ENCODE results near the gene TEX13D. TPM values are rescaled to one million over a fixed set of nuclear protein-coding genes. Genes with fewer than 3 reads are reported as not detected.

Gene TEX13D
- total and polyA plus RNA-seq, 2 of the 8 experiments (the other 6 are each of a cell fraction or from before 2014, with no cell fraction given) = 0.03 to 0.07 TPM

- Histone ChIP-seq H3K18ac (ENCODE audit: extremely low read depth, low read length) (no peak overlapping the region), H2AK5ac (ENCODE audit: low read depth, low read length) (no peak overlapping the region), H3K9me3 (ENCODE audit: insufficient read depth in 2 of 2, low read depth in 1 of 2, low read length in 1 of 2) (no peaks in the 10 kb centered on the region), H2BK20ac (ENCODE audit: low read length) (no peak overlapping the region), H2BK5ac (ENCODE audit: low read depth, low read length) (no peak overlapping the region), H3K79me1 (ENCODE audit: low read depth, low read length) (no peaks in the 10 kb centered on the region), H3K23me2 (ENCODE audit: low read depth, low read length) (no peaks in the 10 kb centered on the region), H3K4me3 (ENCODE audit: extremely low read depth in 1 of 4, insufficient read depth in 2 of 4, low read depth in 3 of 4, low read length in 4 of 4) (no peak overlapping the region), H4K5ac (ENCODE audit: insufficient read length, low read depth, low read length) (no peak overlapping the region), H3K36me3 (ENCODE audit: control insufficient read depth in 2 of 4, insufficient read depth in 4 of 4, low read length in 3 of 4) (no peaks in the 10 kb centered on the region), H3K4ac (replicated peaks; ENCODE audit: insufficient read length, low read depth, low read length) (no peak overlapping the region), H3K27ac (ENCODE audit: low read depth, low read length) (no peak overlapping the region), H3K56ac (replicated peaks; ENCODE audit: insufficient read length, low read depth, low read length) (no peak overlapping the region), H3K4me1 (replicated peaks in 1 of 4; ENCODE audit: control insufficient read depth in 3 of 4, insufficient read depth in 4 of 4, low read length in 3 of 4) (no peaks in the 10 kb centered on the region), H4K8ac (ENCODE audit: extremely low read depth, insufficient read depth, low read length) (no peak overlapping the region), H2AFZ (ENCODE audit: low read length) (no peak overlapping the region), H3K14ac (ENCODE audit: insufficient read length) (no peak overlapping the region), H2BK15ac (ENCODE audit: low read length) (no peak overlapping the region), H2BK120ac (replicated peaks; ENCODE audit: low read depth, low read length) (no peak overlapping the region), H3K27me3 (replicated peaks in 1 of 4; ENCODE audit: control insufficient read depth in 3 of 4, extremely low read depth in 1 of 4, insufficient read depth in 3 of 4, low read length in 3 of 4) (no peaks in the 10 kb centered on the region), H2BK12ac (ENCODE audit: low read depth, low read length) (no peak overlapping the region), H4K91ac (replicated peaks; ENCODE audit: insufficient read length, low read length) (no peak overlapping the region), H3K4me2 (ENCODE audit: insufficient read depth in 1 of 2, low read depth in 2 of 2, low read length in 2 of 2) (no peak overlapping the region), H3K79me2 (ENCODE audit: control insufficient read depth in 1 of 2, insufficient read depth in 2 of 2, low read length in 2 of 2) (no peaks in the 10 kb centered on the region), H3K23ac (ENCODE audit: insufficient read length) (no peak overlapping the region), H3K9ac (replicated peaks in 1 of 4; ENCODE audit: extremely low read depth in 1 of 4, low read depth in 3 of 4, low read length in 3 of 4) (no peak overlapping the region), H4K20me1 (replicated peaks in 1 of 2; ENCODE audit: control insufficient read depth in 1 of 2, insufficient read depth in 2 of 2, low read length in 2 of 2) (no peaks in the 10 kb centered on the region)
- DNase-seq (ENCODE audit: low read depth in 1 of 2, low spot score in 2 of 2) = no peak
- no peak for FAIRE-seq
- 91% methylated on average over 7 of the region's 7 CpGs; no CpG with 5 or more reads in 1 of the 2 experiments for WGBS, 2 experiments (ENCODE audit: extremely low coverage in 1 of 2, insufficient coverage in 1 of 2, insufficient read length in 1 of 2, insufficient replicate concordance in 2 of 2, low coverage in 1 of 2, low lambda C conversion rate in 2 of 2, missing lambda C conversion rate in 1 of 2)
- ChIA-PET CTCF (ENCODE audit: partially characterized antibody) (interaction anchor here (0.7 kb wide), 1 partner anchor 119 kb away, joined by 3 read pairs; no protein-coding TSS in a partner anchor), POLR2A (ENCODE audit: partially characterized antibody) (no interaction called here)
- TF ChIP-seq CTCF (IDR thresholded peaks at IDR 0.05; ENCODE audit: control extremely low read depth in 1 of 3, insufficient read depth in 1 of 3, low read depth in 1 of 3, low read length in 3 of 3) (no peak), JUND (IDR thresholded peaks at IDR 0.05; ENCODE audit: low read length) (no peak), KDM5A (IDR thresholded peaks at IDR 0.05; ENCODE audit: low read length) (no peak), MAX (IDR thresholded peaks at IDR 0.05) (no peak), EGR1 (IDR thresholded peaks at IDR 0.05; ENCODE audit: borderline replicate concordance, low read depth, low read length) (no peak), POLR2A (IDR thresholded peaks at IDR 0.05; ENCODE audit: control extremely low read depth in 1 of 2, low read depth in 2 of 2, low read length in 2 of 2) (no peak)
Measured at GRCh38 chrX:124342174-124342867, 9.9 kb downstream of the TEX13D start.
